Testis (tissue), 3 donors: ENCODE measurements around the gene EFEMP2. TPM values are rescaled to one million over a fixed set of nuclear protein-coding genes. Genes with fewer than 3 reads are reported as not detected.
A peak's percentile ranks its signal among the peaks of the same experiment; 100 is the strongest.

Experiments used
- DNase-seq: peaks from one replicate; pipeline ENCODE4 v3.0.0-alpha.2; 2019
- H3K27ac ChIP-seq, 2 donors: fragments of 200-600 bp; sonication (generic); one replicate each; pipeline ENCODE4 v1.5.1; 2019
- H3K27me3 ChIP-seq: fragments of 200-600 bp; sonication (generic); one replicate; pipeline ENCODE4 v1.5.1; 2019
- H3K36me3 ChIP-seq: fragments of 200-600 bp; sonication (generic); one replicate; pipeline ENCODE4 v1.5.1; 2017; ENCODE audit warnings: low read depth; ENCODE audit errors: missing control alignments
- H3K4me1 ChIP-seq: fragments of 200-600 bp; sonication (generic); one replicate; pipeline ENCODE4 v1.5.1; 2019
- H3K4me3 ChIP-seq, 2 donors: fragments of 200-600 bp; sonication (generic); one replicate each; pipeline ENCODE4 v1.5.1; 2017 to 2019
- H3K9me3 ChIP-seq: fragments of 200-600 bp; sonication (generic); one replicate; pipeline ENCODE4 v1.5.1; 2017
- CTCF ChIP-seq, 3 experiments: fragments of 450-650 bp in 2 of 3; fragments of 200-600 bp in 1 of 3; sonication (generic) in 1 of 3; IDR thresholded peaks; one replicate each; pipeline ENCODE4 v1.5.1; 2016 to 2019; ENCODE audit warnings: antibody characterized with exemption in 3 of 3, mild to moderate bottlenecking in 2 of 3, moderate library complexity in 1 of 3
- POLR2A ChIP-seq: fragments of 450-650 bp; IDR thresholded peaks from one replicate; pipeline ENCODE4 v1.6.1; 2017; ENCODE audit warnings: antibody characterized with exemption, mild to moderate bottlenecking, moderate library complexity
- WGBS, 2 donors: methylation state at CpG; one replicate each; pipeline ENCODE4 v1.1.5; 2018; 5-methylcytosine and 5-hydroxymethylcytosine counted together
- intact Hi-C: fragments of 100-400 bp; cut with DNase I; formaldehyde crosslinking; loops from one replicate; pipeline ENCODE4 v1.15.1; 2023; ENCODE audit warnings: low total_unique reads
- polyA plus RNA-seq: library from polyadenylated mRNA; stranded (reverse); fragments of 350-450 nt; fragmentation: Illumina TruSeq; extraction: RNeasy Lipid Tissue Mini Kit (QIAGEN cat#74804); gene quantifications from one replicate; pipeline ENCODE4 v1.2.3, GENCODE V29; 2014; ENCODE audit warnings: low read depth, low replicate concordance; ENCODE audit not compliant: insufficient read depth
- total RNA-seq, 2 donors: library from RNA; depleted of rRNA; stranded (reverse); fragments of >200 nt; gene quantifications; one replicate each; pipeline ENCODE4 v1.2.3, GENCODE V29; 2016

EFEMP2 gene
- total and polyA plus RNA-seq, 3 donors from 2014 or later = 47.4 to 100 (median 52.4) TPM

DNA sequence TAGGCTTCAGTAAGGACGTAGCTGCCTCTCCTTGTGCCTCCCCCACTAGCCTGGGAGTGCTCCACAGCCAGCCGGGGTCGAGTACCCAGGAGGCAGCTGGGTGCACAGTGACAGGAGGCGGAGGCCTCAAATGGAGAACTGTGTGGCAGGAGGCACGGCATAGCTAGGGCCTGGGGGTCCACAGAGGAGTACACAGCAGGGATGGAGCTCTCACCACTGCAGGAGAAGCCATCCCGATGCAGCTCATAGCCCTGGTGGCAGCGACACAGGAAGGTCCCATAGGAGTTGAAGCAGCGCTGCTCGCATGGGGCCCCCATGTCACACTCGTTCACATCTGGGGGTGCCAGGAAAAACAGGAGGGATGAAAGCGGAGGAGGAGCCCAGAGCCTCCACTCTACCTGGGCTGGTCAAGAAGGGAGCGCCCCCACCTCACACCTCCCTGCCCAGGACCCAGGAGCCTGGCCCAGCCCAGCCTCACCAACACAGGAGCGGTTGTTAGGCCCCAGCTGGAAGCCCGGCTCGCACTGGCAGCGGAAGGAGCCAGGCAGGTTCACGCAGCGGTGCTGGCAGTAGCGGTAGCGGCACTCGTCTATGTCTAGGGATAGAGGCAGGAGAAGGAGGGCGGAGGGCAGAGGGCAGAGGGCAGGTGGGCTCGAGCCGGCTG is 2.8 kb downstream of the EFEMP2 start:
- no peak for TF ChIP-seq CTCF (IDR thresholded peaks at IDR 0.05)
- TF ChIP-seq POLR2A = no peak
- no peak for DNase-seq
- H3K4me3 ChIP-seq = no peak overlapping the region
- intact Hi-C loops = no loop called here
- 81 to 87% methylated on average over 22 of the region's 24 CpGs for WGBS, 2 donors
- no peak overlapping the region for H3K27ac ChIP-seq
- H3K27me3 ChIP-seq = no peaks in the 10 kb centered on the region
- no peaks in the 10 kb centered on the region for H3K9me3 ChIP-seq
- peaks cover 14% of the 10 kb centered on the region for H3K4me1 ChIP-seq
- no peaks in the 10 kb centered on the region for H3K36me3 ChIP-seq

DNA sequence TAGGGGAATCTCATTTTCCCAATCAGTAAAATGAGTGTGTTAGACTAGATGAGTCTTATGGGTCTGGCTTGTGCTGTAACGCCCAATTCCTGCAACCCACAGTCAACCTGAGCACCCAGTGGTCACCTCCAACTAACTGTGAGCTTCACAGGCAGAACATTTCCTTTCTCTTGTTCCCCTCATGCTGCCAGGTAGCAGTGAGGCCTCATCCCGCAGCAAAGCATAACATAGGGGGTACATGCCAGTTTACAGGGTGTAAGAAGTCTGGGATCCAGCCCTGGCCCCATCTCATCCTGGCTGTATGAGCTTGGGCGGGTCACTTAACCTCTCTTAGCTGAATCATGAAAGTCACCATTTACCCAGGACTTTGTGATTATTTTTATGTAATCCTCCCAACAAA is 3.7 kb downstream of the EFEMP2 start:
- no peak for TF ChIP-seq CTCF (IDR thresholded peaks at IDR 0.05)
- TF ChIP-seq POLR2A = no peak
- Histone ChIP-seq H3K9me3 (no peaks in the 10 kb centered on the region), H3K4me1 (peaks cover 14% of the 10 kb centered on the region), H3K36me3 (no peaks in the 10 kb centered on the region), H3K27me3 (no peaks in the 10 kb centered on the region), H3K27ac (no peak overlapping the region), H3K4me3 (no peak overlapping the region)
- no peak for DNase-seq
- intact Hi-C loops = no loop called here
- 91 to 96% methylated on average over 3 of the region's 3 CpGs for WGBS, 2 donors

DNA sequence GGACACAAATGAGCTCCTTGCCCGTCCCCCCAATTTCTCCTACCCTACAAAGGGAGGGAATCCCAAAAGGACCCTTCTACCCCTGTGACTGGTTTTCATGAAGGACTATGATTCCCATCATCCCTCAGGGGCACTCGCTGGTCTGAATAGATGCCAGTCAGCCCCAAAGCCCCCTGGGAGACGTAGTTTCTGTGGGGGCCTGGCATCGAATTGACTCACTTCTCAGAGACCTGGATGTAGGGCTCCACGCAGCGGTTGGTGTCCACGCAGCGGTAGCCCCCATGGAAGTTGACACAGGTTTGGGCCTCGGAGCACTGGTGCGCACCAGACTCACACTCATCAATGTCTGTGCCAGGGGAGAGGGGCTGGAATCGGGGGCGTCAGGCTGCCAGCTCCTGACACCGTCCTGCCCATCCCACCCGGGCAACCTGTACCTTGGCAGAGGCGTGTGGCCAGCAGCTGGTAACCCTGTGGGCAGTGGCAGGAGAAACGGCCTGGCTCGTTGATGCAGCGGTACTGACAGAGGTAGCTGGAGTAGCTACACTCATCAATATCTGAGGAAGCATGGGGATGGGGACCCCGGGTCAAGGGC is 4.4 kb downstream of the EFEMP2 start:
- TF ChIP-seq POLR2A = no peak
- TF ChIP-seq CTCF (IDR thresholded peaks at IDR 0.05) = no peak
- peak; percentile 47 for DNase-seq

DNA sequence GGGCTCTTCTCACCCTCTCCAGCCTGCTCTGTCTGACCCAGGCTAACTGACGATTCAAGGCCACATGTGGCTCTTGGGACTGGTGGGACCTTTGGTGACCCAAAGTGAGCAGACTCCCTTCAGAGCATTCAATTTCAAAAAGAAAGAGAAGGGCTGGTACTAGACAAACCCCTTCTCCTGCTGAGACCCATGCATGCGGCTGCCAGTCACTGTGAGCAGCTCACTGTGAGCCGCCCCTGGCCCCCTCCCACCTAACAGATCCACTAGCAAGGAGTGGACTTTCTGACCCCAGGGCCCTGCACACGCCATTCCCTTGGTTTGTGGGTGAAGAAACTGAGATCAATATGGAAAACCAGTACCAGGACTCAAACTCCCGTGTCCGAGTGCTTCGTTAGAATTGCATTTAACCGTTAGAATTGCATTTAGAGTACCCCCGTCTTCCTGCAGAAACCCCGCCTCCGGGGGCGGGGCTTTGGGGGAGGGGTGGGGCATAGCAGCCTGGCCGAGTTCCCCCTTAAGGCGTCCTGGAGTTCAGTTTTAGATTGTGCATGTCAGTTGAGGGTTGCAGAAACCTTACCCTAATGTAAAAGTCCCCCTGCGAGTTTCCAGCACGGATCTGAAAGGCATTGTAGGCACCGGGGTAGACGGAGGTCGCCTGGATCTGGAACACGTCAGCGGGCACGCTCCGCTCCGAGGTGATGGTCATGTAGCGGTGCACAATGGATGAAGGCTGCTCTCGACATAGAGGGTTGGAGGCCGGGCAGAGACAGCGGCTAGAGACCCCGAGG is 5.1 kb downstream of the EFEMP2 start:
- Histone ChIP-seq H3K27me3 (no peaks in the 10 kb centered on the region), H3K27ac (no peak overlapping the region), H3K4me3 (no peak overlapping the region), H3K36me3 (no peaks in the 10 kb centered on the region), H3K4me1 (peaks cover 11% of the 10 kb centered on the region), H3K9me3 (no peaks in the 10 kb centered on the region)
- DNase-seq = no peak
- intact Hi-C loops = no loop called here
- TF ChIP-seq POLR2A (no peak), CTCF (IDR thresholded peaks at IDR 0.05) (no peak)
- 44 to 48% methylated on average over 19 to 29 of the region's 29 CpGs for whole genome bisulfite sequencing, 2 donors

More for the DNA sequence above, 4.4 kb downstream of the EFEMP2 start:
- H3K4me3 ChIP-seq = no peak overlapping the region
- no peak overlapping the region for H3K27ac ChIP-seq
- WGBS, 2 donors = 83 to 87% methylated on average over 9 to 19 of the region's 19 CpGs
- H3K4me1 ChIP-seq = peaks cover 11% of the 10 kb centered on the region
- intact Hi-C loops = no loop called here
- H3K36me3 ChIP-seq = no peaks in the 10 kb centered on the region
- H3K27me3 ChIP-seq = no peaks in the 10 kb centered on the region
- no peaks in the 10 kb centered on the region for H3K9me3 ChIP-seq
